HG03025 (cell line): Measurements from ENCODE around the gene GUCY1A1.

ENCODE experiments used
- ATAC-seq: cut with Tn5 transposase; IDR thresholded peaks from one replicate; pipeline ENCODE4 v1.9.1; 2021; ENCODE audit warnings: mild to moderate bottlenecking, moderate library complexity; ENCODE audit not compliant: unreplicated experiment, low FRiP score

Gene GUCY1A1

DNA sequence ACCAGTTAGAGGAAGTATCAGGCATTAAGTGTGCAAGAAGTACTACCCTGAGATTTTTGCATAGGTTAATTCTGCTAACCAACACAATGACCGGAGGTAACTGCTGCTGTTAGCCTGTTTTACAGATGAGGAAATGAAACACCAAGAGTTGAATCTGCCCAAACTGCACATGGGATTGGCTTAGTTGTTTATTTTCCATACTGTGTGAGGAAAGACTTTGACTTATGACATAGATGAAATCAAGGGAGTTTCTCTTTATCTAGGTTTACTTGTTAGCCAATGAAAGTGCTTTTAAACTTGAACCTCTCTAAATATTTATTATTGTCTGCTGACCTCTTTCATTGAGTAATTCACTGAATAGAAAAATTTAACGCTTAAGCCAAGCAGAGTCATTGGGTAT, 102.4 kb downstream of the GUCY1A1 start:
- no peak for ATAC-seq

DNA sequence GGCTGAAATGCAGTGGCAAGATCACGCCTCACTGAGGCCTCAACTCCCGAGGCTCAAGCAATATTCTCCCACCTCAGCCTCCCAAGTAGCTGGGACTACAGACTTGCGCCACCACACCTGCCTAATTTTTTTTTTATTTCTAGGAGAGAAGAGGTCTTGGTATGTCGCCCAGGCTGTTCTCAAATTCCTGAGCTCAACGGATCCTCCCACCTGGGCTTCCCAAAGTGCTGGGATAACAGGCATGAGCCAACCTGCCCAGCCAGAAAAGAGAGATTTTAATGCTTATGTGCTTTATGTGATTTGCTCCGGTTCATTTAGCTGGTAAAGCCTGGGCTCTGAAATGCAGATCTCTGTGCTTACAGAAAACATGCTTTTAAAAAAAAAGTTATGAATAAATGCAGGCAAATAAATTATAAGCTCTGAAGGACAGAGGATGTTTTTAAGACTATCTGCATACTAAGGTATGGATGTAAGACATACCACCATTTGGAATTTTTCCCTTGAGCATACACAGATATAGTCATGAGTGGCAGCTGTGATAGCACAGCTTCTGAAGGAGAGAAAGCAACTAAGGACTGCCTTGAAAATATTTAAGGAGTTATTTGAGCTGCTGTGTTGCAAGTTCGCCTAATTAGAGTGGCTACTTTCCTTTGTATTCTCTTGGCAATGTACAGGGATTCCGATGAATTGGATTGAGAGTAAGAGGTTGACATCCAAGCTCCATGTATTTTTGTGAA, 106.0 kb downstream of the GUCY1A1 start:
- ATAC-seq = no peak

- ATAC-seq = no peak
Measured at GRCh38 chr4:155773196-155773800, 106.7 kb downstream of the GUCY1A1 start.

DNA sequence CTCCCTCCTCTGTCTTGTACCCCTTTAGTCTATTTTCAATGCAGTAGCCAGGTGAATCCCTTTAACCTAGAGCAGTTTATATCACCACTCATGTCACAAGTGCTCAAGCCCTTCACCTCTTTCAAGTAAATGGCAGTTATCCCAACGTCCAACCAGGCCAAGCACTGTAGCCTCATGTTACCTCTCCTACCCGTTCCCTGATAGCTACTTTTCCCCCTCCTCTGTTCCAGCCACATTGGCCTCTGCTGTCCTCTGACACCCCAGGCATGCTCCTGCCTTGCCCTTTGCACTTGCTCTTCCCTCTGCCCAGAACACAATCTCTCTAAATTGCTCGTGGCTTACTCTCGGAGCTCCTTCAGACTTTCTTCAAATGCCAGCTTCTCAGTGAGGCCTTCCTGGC, 107.4 kb downstream of the GUCY1A1 start:
- ATAC-seq = no peak

- no peak for ATAC-seq
Measured at GRCh38 chr4:155777971-155778735, 111.5 kb downstream of the GUCY1A1 start.

DNA sequence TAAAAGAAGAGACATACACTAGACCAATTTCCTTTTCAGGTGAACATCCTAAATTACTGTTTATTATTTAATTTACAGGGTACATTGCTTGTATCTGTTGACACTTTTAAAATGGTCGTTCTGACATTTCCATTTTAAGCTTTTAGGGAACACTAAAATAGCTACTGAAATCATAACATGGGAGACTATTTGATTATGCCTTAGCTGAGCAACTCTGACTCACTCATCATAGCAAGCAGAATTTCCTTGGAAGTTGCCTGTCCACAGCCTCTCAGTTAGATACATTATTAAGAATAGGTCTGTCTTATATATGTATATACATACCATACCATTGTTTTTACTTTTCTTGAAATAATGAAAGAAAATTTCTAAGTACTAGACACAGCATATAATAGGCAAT, 114.1 kb downstream of the GUCY1A1 start:
- ATAC-seq = no peak

GRCh38 chr4:155781249-155781831, 114.7 kb downstream of the GUCY1A1 start:
- no peak for ATAC-seq
